ENCODE data around the gene MICU2.

MICU2 gene

GRCh38 chr13:21546372-21546771 lies 57.6 kb downstream of the MICU2 start:
- DNase-seq (ENCODE audit: low read depth in 1 of 2, low spot score in 1 of 2): no peak

GRCh38 chr13:21544515-21544914 lies 59.5 kb downstream of the MICU2 start:
- DNase-seq (ENCODE audit: low read depth in 1 of 2, low spot score in 1 of 2): no peak

DNA sequence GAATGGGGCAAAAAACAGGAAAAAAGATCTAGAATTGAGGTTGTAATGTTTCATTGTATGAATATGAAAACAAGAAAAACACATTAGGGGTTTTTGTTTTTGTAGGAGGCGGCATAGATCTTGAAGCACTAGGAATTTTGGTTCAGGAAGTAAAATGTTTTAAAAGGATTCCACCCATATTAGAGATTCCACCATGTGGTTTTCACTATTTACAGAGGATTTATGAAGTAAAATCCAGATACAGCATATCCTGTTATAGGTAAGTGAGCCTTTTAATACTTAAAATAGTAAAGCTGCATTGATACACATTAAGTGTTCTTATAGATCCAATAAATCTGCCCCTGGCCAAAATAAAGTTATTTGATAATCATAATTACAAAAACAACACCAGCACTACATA lies 61.4 kb downstream of the MICU2 start:
- DNase-seq (ENCODE audit: low read depth in 1 of 2, low spot score in 1 of 2): no peak

DNA sequence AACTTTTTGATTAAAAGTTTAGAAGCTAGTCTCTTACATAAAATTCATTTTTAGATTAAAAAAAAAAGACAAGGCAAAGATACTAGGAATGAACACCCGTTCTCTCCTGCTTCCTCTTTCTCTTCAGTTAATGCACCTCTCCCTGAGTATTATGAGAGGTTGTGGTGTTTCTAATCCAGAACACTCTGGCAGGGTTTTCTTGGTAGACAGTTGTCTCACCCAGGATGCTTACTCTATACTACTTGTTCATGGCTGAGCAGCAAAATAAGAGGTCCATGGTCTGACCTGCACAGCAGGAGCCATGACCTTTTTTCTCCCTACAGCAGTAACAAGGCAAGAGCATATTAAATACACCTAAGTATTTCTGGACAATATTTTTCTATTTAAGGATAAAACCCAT lies 62.0 kb downstream of the MICU2 start:
- DNase-seq (ENCODE audit: low read depth in 1 of 2, low spot score in 1 of 2): no peak

- DNase-seq (ENCODE audit: low read depth in 1 of 2, low spot score in 1 of 2): no peak
Measured at GRCh38 chr13:21541271-21541670, 62.7 kb downstream of the MICU2 start.

GRCh38 chr13:21539687-21540086 lies 64.3 kb downstream of the MICU2 start:
- DNase-seq (ENCODE audit: low read depth in 1 of 2, low spot score in 1 of 2): no peak

DNA sequence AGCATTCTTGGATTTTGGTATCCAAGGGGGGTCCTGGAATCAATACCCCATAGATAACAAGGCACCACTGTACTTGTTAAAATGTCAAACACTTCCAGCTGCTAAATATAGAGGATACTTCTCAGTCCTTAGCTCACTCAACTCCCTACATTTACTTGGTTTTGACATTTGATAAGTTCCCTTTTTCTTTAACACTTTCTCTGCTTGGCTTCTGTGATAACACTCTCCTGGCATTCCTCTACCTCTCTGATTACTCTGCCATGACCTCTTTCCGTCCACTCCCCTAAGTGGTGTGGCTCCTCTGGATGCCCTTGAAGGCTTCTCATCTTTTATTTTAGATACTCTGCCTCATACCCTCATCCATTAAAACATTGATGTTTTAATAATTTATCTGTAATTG lies 65.2 kb downstream of the MICU2 start:
- no peak for DNase-seq (ENCODE audit: low read depth in 1 of 2, low spot score in 1 of 2)

GRCh38 chr13:21538280-21538679 lies 65.7 kb downstream of the MICU2 start:
- no peak for DNase-seq (ENCODE audit: low read depth in 1 of 2, low spot score in 1 of 2)

GRCh38 chr13:21537105-21537504 lies 66.9 kb downstream of the MICU2 start:
- DNase-seq (ENCODE audit: low read depth in 1 of 2, low spot score in 1 of 2): no peak

- no peak for DNase-seq (ENCODE audit: low read depth in 1 of 2, low spot score in 1 of 2)
Measured at GRCh38 chr13:21534760-21535159, 69.2 kb downstream of the MICU2 start.

GRCh38 chr13:21531455-21531854 lies 72.5 kb downstream of the MICU2 start:
- DNase-seq (ENCODE audit: low read depth in 1 of 2, low spot score in 1 of 2): no peak

GRCh38 chr13:21530656-21531055 lies 73.3 kb downstream of the MICU2 start:
- DNase-seq (ENCODE audit: low read depth in 1 of 2, low spot score in 1 of 2): no peak

- no peak for DNase-seq (ENCODE audit: low read depth in 1 of 2, low spot score in 1 of 2)
Measured at GRCh38 chr13:21529146-21529893, 74.7 kb downstream of the MICU2 start.

DNA sequence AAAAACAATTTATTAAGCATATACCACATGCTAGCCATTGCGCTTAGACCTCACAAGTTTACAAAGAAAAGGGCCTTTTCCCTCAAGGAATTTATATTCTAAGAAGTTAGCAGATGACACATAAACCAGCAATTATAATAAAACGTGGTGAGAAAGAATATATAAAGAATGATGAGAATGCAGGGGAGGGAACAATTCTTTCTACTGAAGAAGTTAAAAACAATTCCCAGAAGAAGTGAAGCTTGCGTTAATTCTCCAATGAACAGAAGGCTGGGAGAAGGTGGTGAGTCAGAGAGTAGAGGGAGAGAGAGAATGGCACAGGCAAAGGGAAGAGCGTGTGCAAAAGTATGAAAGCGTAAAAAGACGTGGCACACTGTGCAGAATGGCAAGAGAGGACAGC lies 75.4 kb downstream of the MICU2 start:
- no peak for DNase-seq (ENCODE audit: low read depth in 1 of 2, low spot score in 1 of 2)

- DNase-seq (ENCODE audit: low read depth in 1 of 2, low spot score in 1 of 2): no peak
Measured at GRCh38 chr13:21526707-21527540, 77.0 kb downstream of the MICU2 start.

DNA sequence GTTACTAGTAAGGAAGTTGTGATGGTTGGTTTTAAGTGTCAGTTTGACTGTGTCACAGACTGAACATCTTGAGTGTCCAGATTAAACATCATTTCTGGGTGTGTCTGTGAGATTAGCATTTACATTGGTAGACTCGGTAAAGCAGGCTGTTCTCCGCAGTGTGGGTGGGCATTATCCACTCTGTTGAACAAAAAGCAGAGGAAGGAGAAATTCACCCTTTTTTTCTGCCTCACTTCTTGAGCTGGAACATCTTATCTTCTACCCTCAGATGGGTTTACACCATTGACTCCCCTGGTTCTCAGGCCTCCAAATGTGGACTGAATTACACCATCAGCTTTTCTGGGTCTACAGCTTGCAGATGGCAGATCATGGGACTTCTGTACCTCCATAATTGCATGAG lies 81.1 kb downstream of the MICU2 start:
- DNase-seq (ENCODE audit: low read depth in 1 of 2, low spot score in 1 of 2): no peak

- no peak for DNase-seq (ENCODE audit: low read depth in 1 of 2, low spot score in 1 of 2)
Measured at GRCh38 chr13:21522130-21522529, 81.8 kb downstream of the MICU2 start.

- no peak for DNase-seq (ENCODE audit: low read depth in 1 of 2, low spot score in 1 of 2)
Measured at GRCh38 chr13:21518617-21519144, 85.3 kb downstream of the MICU2 start.

- DNase-seq (ENCODE audit: low read depth in 1 of 2, low spot score in 1 of 2): no peak
Measured at GRCh38 chr13:21517576-21517975, 86.4 kb downstream of the MICU2 start.

DNA sequence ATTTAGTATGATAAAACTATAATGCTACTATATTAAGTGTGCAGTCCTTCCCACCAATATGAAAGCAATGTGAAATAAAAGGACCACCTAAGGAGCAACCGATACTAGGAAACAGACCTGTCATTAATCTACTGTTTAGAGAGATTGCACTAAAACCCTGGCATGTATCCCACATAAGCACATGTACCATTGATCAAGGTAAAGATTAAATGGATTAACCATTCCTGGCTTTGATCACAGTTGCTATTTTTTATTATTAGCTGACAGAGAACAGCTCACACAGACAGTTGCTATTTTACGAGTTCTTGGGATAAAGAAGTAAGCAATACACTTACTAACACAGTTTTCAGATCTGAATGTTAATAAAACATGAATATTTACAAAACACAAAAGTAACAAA lies 87.2 kb downstream of the MICU2 start:
- DNase-seq (ENCODE audit: low read depth in 1 of 2, low spot score in 1 of 2): no peak

DNA sequence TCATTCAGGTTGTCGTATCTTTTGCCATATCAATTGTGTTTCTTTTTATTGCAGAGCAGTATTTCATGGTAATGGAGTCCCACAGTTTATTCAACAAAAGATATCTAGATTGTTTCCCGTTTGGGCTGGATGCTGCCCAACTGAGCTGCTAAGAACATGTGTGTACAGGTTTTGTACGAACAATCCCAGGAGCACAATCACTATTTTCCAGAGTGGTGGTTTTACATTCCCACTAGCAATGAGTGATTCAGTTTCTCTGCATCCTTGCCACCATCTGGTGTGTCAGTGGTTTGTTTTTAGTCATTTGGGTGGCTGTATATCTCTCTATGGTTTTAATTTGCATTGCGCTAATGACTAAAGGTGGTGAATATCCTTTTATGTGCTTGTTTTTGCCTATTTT lies 92.1 kb downstream of the MICU2 start:
- DNase-seq (ENCODE audit: low read depth in 1 of 2, low spot score in 1 of 2): no peak

DNA sequence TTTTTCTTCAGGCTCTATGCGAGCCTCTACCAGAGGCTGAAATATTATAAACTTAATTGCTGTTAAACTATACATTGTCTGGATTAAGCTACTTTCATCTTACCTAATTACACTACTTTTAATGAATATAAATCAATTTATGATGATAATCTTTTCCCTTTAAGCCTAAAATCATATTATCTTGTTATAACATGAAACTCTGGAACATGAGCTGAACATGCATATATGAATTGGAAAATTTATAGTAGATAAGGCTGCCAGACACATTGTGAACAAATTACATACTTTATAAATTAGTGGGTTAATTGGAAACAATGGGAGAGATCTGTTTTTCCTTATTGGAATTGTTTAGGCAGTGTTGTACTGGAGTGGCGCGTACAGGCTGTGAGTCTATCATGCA lies 99.6 kb downstream of the MICU2 start:
- DNase-seq (ENCODE audit: low read depth in 1 of 2, low spot score in 1 of 2): no peak

Data from activated T-helper 1 cell treated with anti-CD3 and anti-CD28 coated beads, Interleukin-2, amount 50 U/mL, for 16 hours (primary cell).